Naive B cell (primary cell): ENCODE data around the gene ELOVL1. TPM values are rescaled to one million over a fixed set of nuclear protein-coding genes. Genes with fewer than 3 reads are reported as not detected.

Experiments used
- polyA plus RNA-seq, 6 donors: library from polyadenylated mRNA; unstranded; fragments of 300-500 nt; fragmentation: Illumina TruSeq; gene quantifications; one replicate each; pipeline ENCODE4 v1.2.3, GENCODE V29; 2021; ENCODE audit warnings: low read depth in 6 of 6

The ELOVL1 gene
- polyA plus RNA-seq, 6 donors from 2014 or later, result 55.8 to 91.0 (median 69.4) TPM

Other genes with a start within 250 kb of the ELOVL1 start
- gene EBNA1BP2, start 195.7 kb downstream of the ELOVL1 start, polyA plus RNA-seq, result 10 to 100 TPM; 50.6 to 64.8 (median 57.0) TPM
- 1 to 10 TPM in 1 of 6 donors, under 1 TPM in 5; 0.13 to 1.0 (median 0.24) TPM for gene CFAP57, start 195.7 kb downstream of the ELOVL1 start, polyA plus RNA-seq
- gene TMEM125, start 98.0 kb downstream of the ELOVL1 start, polyA plus RNA-seq, result under 1 TPM in 1 of 6 donors, not detected in 5; 0.41 TPM
- gene C1orf210, start 82.4 kb downstream of the ELOVL1 start, polyA plus RNA-seq, result not detected
- gene TIE1, start 67.0 kb downstream of the ELOVL1 start, polyA plus RNA-seq, result not detected
- under 1 TPM in 1 of 6 donors, not detected in 5; 0.32 TPM for gene MPL, start 30.2 kb downstream of the ELOVL1 start, polyA plus RNA-seq
- under 1 TPM in 2 of 6 donors, not detected in 4; 0.16 to 0.28 TPM for gene CDC20, start 9.0 kb downstream of the ELOVL1 start, polyA plus RNA-seq
- 10 to 100 TPM; 22.4 to 40.5 (median 33.2) TPM for gene MED8, start 21.8 kb upstream of the ELOVL1 start, polyA plus RNA-seq
- 10 to 100 TPM in 1 of 6 donors, 1 to 10 TPM in 4, under 1 TPM in 1; 0.77 to 11.6 (median 6.3) TPM for gene SZT2, start 21.9 kb upstream of the ELOVL1 start, polyA plus RNA-seq
- gene HYI, start 85.9 kb upstream of the ELOVL1 start, polyA plus RNA-seq, result 1 to 10 TPM in 5 of 6 donors, under 1 TPM in 1; 0.79 to 2.5 (median 2.1) TPM
- 1 to 10 TPM in 1 of 6 donors, under 1 TPM in 1, not detected in 4; 0.19 to 2.3 TPM for gene PTPRF, start 162.9 kb upstream of the ELOVL1 start, polyA plus RNA-seq